Fibroblast of villous mesenchyme (primary cell): ENCODE results near the gene SERPINA4. TPM values are rescaled to one million over a fixed set of nuclear protein-coding genes. Genes with fewer than 3 reads are reported as not detected.

Experiments used
- DNase-seq: peaks from one replicate; pipeline ENCODE4 v3.0.0-alpha.2; 2010; ENCODE audit warnings: low read depth
- H3K4me3 ChIP-seq: 2 replicates; pipeline ENCODE4 v1.5.1; 2011; ENCODE audit warnings: low read depth, mild to moderate bottlenecking, low read length
- CTCF ChIP-seq: IDR thresholded peaks from 2 replicates; pipeline ENCODE4 v1.5.1; 2012; ENCODE audit warnings: low read depth, mild to moderate bottlenecking, low read length; ENCODE audit not compliant: insufficient read depth
- total RNA-seq: library from RNA; depleted of rRNA; stranded (reverse); fragments of >200 nt; gene quantifications from 2 replicates; pipeline ENCODE4 v1.2.3, GENCODE V29; 2012

SERPINA4 gene
- total RNA-seq: not detected in 2 replicates

- DNase-seq: no peak
- no peak for TF ChIP-seq CTCF
- H3K4me3 ChIP-seq: no peak within 1 kb of the TSS
Measured at GRCh38 chr14:94560751-94561655, at the start of gene SERPINA4. Gene SERPINA4 (plus strand): TSS chr14:94561442. CDS start chr14:94563483, 2,041 bp downstream.

- DNase-seq: no peak
- TF ChIP-seq CTCF: no peak
Measured at GRCh38 chr14:94514351-94514750, 46.9 kb upstream of the SERPINA4 start.

GRCh38 chr14:94515426-94515825 is 45.8 kb upstream of the SERPINA4 start:
- TF ChIP-seq CTCF: no peak
- H3K4me3 ChIP-seq: no peak overlapping the region
- no peak for DNase-seq

More at GRCh38 chr14:94514351-94514750, 46.9 kb upstream of the SERPINA4 start:
- H3K4me3 ChIP-seq: no peak overlapping the region

GRCh38 chr14:94515856-94516255 is 45.4 kb upstream of the SERPINA4 start:
- TF ChIP-seq CTCF: no peak
- no peak for DNase-seq
- no peak overlapping the region for H3K4me3 ChIP-seq

- H3K4me3 ChIP-seq: no peak overlapping the region
- DNase-seq: no peak
- no peak for TF ChIP-seq CTCF
Measured at GRCh38 chr14:94517248-94517640, 44.0 kb upstream of the SERPINA4 start.

- no peak overlapping the region for H3K4me3 ChIP-seq
- TF ChIP-seq CTCF: no peak
- no peak for DNase-seq
Measured at GRCh38 chr14:94517641-94518257, 43.5 kb upstream of the SERPINA4 start.
